HG03565 (cell line): Measurements from ENCODE around the gene GUCA1C.
A peak's percentile ranks its signal among the peaks of the same experiment; 100 is the strongest.

Experiments
- ATAC-seq: cut with Tn5 transposase; IDR thresholded peaks from one replicate; pipeline ENCODE4 v1.9.1; 2021; ENCODE audit warnings: mild to moderate bottlenecking, moderate library complexity; ENCODE audit not compliant: unreplicated experiment

The GUCA1C gene, protein sequence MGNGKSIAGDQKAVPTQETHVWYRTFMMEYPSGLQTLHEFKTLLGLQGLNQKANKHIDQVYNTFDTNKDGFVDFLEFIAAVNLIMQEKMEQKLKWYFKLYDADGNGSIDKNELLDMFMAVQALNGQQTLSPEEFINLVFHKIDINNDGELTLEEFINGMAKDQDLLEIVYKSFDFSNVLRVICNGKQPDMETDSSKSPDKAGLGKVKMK

DNA sequence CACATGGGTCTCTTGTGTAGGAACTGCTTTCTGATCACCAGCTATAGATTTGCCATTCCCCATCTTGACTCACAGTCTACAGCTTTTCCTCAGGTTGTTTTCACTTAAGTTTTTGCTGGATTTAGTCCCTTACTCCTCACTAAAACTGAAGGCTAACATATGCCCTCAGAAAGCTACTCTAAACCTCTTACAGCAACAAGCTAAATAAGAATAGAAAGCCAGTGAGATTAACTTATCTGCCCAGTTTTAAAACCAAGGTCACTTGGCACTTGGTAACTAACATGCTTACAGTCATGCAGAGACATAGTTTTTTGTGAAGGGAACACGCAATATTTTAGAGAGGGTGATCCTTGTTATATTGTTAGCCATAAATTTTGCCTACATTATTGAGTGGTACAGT lies at the start of gene GUCA1C:
Gene GUCA1C (minus strand): TSS at position 180 of the 400 bp plus-strand sequence. CDS start 117 bp downstream, at position 63.
- no peak for ATAC-seq

DNA sequence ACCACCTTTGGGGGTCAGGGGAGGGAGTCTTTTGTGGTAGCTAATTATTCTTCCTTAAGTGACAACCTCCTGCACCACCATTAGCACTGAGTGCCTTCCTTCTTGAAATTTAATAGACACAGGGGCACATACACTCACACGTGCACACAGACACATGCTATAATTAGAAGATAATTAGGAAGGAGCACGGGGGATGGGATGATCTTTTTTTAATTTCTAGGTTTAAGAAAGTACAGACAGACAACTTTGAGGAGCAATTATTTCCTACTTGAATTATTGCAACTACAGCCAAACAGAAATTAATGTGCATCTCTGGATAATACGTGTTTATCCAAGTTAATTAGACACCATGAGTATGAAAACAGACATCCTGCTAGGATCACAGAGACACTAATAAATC lies 44.8 kb upstream of the GUCA1C start:
- ATAC-seq, result no peak

DNA sequence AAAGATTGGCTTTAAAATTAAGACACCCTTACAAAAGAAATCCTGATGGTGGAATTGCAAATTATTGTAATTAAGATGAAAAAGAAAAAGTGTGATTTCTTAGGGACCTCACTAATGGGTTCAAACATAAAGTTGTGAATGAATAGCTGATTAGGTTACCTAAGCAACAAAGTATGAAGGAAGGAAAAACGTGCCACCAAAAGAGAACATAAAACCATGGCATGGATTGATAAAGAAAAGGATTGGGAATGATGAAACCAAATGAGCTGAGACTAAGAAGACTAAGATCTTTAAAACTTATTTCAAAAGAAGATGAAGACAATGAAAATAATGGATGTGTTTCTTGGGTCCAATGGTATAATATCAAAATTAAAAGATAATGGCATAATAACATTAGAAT lies 32.2 kb upstream of the GUCA1C start:
- no peak for ATAC-seq

DNA sequence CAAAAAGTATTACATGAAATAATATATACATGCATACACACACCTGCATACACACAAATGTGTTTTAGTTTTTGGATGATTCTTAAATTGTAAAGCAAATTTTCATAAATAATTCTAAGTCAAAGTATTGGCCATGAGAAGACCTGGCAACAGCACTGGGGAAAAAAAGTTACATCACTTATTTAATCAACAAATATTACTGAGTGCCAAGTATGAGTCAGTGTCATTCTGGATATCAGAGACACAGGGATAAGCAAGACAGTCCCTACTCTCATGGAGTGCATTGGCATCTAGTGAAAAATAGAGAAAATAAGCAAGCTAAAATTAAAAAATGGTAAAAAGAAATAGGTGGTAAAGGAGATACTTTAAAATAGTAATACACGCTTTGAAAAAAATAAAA lies 29.4 kb upstream of the GUCA1C start:
- no peak for ATAC-seq

DNA sequence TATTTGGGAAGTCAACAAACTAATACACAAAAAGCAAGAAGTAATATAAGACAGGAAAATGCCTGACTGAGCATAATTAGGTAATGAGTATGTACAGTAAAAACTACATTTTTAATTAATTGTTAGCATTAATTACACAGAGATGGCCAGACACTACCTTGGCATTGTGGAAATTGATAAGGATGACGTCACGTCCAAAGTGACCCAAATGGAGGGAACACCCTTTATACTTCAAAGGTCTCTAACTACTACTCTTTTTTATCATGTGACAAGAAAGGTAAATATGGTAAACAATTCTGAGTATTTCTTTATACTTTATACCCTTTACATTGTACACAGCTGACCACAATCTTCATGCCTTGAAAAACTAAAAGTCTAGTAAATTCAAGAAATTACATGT lies 22.4 kb upstream of the GUCA1C start:
- ATAC-seq, result no peak

DNA sequence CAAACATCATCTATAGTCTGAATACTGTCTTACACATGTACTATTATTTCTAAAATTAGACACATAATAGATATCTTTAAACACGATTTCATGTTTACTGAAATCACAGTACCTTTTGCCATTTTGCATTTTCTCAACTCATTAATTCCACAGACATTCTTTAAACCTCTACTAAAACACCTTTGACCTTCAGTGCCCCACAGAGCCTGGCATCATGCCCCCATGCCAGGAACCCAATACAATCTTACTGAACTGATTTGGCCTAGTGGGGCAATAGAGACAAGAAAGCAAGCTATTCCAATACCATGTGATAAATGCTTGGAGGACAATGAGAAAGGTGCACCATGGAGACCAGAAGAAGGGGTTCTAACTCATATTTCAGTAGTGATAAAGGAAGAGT lies 19.3 kb upstream of the GUCA1C start:
- ATAC-seq, result no peak

DNA sequence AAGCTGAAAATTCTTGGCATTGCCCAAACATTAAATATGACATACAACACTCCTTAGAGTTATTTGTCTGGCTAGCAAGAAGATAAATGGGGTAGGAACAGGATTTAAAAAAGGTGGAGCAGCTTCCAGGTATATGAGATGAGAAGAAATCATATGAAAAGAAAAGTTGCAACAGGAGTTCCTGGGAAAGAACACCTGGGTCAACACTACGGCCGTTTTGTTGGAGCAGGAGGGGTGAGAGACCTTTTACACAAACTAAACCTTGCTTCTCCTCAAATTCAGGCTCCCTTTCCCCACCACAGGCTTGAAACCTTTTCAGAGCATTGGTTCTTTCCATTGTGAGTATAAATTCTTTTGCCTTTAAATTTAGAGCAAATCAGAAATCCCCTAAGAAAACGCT lies 18.8 kb upstream of the GUCA1C start:
- ATAC-seq, result no peak

DNA sequence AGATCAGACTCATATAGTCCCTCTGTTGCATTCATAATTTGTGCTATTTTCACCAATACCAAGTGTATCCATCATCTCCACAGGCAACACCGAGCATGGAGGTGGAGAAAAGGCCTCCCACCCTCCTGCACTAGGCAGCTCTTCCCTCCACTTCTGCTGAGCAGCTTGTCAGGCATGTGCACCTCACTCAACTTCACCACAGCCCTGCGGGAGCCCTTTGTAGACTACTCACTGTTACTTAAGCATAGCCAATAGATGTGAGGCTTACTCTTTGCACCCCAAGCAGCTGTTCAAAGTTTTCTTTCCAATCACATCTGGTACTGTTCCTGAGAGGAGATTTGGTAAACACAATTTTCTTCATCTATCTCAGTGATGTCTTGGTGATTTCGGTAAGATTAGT lies 16.9 kb upstream of the GUCA1C start:
- no peak for ATAC-seq

DNA sequence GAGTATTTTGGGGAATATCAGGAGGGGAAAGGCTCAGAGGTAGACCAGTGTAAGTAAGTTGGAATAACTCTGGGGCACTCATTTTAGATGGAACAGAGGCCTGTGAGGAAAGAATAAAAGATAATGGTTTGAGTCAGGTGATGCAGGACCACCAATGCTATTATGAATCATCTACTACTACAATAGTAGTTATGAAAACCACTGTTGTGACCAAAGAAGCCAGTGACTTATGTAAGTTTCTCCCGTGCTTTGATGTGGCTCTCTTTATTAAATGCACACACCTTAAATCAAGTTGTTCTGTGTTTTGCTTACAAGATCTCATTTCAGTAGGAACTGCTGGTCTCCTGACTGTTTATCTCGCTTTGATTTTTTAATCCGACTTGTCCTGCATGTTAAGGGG lies 13.1 kb upstream of the GUCA1C start:
- ATAC-seq, result peak; percentile 44

DNA sequence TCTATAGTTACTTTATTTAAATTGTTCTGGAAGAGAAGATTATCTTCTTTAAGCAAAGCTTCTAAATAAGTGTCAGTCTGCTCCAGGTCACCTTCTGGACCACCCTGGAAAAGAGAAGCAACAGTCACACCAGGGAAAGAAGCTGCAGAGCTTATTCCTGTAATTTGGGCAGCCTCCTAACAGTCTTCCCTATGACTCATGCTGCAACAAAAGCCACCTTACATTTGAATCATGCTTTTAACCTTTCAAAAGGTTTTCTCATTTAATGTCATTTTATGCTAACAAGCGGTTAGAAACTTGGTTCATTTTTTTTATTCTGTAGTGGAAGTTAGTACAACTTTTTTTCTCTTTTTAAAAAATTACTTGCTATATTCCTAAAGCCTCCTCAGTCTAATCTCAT lies 5.3 kb upstream of the GUCA1C start:
- ATAC-seq, result no peak

DNA sequence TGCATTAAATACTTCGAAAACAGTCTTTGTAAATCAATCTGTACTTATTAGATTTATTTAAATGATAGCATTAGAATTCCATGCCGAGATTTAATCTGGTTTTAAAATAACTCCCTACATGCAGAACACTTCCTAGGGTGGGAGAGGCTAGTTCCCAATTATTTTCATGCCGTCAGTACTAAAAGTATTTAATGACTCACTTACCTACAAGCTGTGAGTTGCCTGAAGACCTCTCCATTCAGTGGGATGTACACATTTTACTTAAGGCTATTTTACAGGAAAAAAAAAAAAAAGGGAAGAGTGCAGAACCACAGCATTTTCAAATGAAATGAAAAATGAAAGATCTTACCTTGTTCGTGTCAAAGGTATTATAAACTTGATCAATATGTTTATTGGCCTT lies 469 bp downstream of the GUCA1C start:
- no peak for ATAC-seq

DNA sequence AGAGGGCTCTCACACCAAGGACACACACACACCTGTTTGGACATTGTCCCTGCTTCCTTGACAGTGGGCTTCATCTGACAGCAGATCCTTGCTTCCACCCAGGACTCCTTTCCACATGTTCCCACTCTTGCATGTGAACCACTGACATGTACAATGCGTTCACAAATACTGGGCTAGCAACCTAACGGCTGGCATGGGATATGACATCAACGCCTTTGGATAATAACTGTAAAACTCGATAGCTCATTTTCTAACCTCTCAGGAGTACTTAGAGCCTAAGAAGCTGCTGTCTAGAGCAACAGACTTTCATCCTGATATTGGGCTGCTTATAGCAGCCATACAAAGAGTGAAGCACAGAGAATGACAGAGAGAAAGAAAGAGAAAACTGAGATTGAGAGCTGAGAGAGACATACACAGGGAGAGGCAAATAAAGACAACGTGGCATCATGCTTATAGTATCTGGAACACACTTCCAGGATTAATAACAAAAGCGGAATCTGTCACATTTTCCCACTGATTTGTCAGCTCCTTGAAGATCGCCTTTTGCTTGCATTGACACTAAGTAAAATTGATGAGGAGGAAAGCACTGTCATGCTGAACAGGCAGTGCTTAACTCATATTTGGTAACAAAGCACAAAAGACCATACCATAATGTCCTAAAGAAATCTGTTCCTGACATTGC lies 1.7 kb downstream of the GUCA1C start:
- no peak for ATAC-seq

DNA sequence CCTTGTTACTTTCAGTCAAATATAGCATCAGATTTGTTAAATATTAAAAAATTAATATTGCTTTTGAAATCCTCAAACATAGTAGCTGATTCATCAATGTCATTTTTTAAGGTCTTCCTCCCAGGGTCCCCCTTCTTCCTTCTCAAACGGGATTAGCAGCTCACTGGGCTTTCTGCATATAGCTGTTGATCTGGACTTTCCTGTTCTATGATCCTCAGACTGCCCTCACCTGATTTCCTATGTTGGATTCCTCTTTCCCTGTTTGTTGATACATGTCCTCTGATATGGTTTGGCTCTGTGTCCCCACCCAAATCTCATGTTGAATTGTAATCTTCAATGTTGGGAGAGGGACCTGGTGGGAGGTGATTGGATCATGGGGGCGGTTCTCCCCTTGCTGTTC lies 5.8 kb downstream of the GUCA1C start:
- no peak for ATAC-seq

DNA sequence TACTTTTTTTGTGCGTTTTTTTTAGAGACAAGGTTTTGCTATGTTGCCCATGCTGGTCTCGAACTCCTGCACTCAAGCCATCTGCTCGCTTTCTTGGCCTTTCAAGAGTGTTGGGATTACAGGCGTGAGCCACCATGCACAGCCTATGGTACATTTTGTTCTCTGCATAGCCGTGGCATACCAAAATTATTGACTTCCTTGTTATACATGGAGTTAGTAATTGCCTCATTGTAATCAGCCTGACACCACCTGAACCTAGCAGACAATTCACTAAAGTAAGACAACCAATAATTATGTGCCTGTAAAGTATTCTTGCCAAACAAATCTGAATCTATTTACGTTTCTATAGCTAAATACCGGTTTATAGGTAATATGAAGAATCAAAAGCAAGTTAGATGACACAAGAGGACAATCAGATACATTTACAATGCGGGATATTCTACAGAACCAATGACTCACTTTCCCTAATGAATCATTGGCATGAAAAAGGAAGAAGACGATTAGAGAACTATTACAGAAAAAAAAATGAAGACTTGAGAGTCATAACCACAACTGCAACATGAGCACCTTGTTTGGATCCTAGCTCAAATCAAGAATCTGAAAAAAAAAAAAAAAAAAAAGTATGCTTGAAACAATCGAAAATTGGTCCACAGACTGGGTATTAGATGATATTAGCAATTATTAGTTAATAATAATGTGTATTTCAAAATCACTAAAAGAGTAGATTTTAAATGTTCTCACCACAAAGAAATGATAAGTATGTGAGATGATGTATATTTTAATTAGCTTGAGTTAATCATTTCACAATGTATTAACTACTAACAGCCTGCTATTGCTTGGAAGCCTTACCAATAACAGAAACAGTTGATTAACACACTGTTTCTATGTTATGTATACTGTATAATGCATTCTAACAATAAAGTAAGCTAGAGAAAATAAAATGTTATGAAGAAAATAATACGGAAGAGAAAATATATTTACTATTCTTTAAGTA lies 7.1 kb downstream of the GUCA1C start:
- ATAC-seq, result no peak

DNA sequence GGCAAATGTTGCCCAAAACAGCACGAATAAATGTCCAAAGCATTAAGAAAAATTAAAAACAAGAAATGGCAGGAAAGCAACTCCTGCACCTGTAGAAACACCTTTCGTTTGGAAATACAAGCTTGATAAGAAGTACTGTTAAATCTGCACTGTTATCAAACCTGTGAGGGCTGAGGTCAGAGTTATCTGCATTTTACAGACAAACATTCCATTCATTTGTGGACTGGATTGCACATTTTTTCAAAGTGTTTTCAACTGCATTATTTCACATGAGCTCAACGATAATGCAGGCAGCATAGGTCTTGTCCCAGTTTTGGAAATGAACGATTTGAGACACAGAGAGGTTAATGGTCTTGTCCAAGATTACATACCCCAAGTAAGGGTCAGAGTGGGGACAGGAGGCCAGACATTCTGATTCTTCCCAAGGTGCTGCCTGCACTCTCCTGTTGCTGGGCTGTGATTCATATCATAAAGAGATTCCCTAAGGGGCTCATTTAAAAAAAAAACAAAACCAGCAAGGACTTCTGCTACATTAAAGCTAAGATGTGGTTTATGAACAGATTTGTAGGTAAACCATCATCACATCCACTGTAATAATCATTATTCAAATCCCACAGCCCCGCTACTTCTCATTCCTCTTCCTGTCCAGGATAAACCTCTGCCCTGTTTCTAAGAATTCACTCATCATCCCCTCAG lies 13.0 kb downstream of the GUCA1C start:
- ATAC-seq, result no peak

DNA sequence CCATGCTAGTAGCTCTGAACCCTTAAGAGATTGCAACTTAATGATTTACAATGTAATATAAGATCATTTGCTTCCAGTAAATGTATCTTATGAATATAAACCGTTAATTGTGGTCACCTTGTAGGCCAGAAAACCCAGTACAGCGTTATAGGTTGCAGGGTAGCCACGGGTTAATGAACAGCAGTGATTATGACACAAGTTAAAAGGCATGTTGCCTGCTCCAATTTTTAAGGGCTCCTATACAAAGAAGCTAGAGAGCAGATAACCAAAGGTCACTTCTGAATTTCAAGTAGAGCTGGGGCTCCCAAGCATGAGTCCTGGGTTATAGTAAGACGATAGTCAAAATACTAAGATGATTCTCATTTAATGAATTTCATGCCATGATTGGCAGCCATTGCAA lies 13.5 kb downstream of the GUCA1C start:
- no peak for ATAC-seq

DNA sequence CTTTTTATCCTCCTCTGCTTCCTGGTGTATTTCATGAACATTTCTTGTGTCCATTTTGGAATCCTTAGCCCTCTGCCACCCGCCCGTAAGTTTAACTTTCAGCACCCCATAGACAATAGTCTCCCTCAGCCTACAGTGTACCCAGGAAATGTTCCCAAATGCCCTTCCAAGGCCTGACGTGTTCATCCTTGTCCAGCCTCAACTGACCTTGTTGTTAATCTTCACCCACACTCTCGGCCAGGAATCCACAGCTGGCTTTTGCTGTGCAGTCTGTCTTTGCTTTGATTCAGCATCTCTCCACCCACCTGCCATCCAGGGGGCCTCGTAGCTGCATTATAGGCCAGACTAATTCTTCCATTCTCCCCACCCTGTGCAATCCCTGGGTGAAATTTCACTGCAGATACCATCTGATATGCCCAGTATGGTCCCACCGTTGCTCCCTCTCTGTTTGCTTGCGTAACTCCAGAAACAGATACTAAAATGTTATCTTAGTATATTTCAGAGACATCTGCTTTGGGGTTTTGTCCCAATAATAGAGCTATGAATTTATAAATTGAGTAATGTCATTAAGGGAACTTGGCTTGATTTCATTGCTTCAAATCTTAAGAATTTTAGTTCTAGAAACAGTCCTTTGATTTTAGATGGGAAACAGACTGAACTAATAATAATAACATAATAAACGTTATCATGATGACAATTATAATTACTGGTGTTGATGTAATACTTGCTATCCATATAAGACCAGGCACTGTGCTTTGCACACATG lies 16.6 kb downstream of the GUCA1C start:
- no peak for ATAC-seq

DNA sequence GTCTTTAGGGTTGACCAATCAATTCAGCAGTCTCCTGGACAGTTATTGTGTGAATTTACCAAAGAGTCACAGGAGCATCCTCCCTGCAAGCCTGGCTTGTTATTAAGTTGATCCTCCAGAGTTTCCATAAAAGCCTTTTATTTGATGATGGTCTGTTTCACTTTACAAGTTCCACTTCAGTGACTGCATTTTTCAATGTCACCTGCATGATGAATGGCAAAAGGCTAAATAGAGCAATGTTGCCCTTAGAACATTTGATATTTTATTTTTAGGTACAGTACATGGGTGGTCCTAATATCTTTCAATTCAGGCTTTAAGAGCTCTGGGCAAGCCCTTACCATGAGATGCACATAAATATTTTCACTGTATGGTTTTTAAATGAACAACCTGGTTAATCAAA lies 22.6 kb downstream of the GUCA1C start:
- no peak for ATAC-seq

DNA sequence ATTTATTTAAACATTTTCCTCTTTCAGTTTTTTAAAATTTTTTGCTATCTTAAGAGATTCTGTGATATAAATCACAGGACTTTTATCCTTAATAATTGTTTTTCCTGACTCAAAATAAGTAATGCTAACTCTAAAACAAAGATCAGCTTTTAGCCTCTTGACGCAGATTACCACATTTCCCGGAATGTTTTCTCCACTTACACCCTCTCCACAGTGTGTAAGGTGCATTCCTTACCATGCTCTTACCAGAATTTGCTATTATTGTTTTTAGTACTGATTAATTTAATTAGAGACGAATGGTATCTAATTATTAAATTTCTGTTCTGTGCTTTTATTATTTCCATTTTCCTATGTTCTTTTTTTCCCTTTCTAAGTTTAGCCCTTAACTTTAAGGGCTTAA lies 34.8 kb downstream of the GUCA1C start:
- ATAC-seq, result no peak
